ENCODE data around the gene CPOX.
A peak's percentile ranks its signal among the peaks of the same experiment; 100 is the strongest.

The CPOX gene

DNA sequence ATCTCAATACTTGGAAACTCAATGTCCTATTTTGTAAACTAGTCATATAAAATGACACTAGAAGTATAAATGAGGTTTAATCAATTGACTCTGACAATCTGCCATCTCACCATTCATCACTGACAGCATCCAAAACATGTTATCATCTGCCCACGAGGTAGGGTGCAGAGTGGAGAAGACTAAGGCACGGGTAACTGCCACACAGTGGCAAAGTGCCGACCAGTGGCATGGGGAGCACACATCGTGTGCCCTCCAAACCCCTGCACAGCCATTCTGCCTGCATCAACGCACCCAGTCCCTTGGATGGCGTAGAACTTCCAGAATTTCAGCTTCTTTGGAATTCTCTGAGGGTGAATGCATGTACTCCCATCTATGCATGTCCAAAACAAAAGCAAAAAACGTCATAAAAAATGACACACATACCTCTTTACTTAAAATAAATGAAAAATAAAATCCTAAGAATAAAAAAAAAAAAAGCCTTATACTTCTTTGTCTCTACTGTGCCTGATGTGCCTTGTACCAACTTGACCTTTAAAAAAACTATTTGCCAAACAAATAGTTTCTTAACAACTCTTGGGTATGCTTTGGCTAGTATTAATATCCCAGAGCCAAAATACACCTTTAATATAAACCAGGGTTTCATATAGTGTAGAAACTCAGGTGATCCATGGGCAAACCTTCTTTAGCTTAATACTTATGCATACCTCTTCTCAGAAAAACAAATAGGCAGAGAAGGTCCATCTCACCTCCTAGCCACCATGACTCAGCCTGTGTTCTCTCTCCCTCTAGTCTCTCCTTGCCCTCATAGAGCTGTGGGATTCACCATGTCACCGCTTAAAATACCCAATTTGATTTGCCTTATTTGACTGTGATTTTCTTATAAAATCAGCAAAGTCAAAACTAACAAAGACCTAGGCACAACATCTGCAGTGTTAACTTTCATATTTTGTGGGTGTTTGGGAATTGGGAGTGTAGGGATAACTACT is 12.7 kb downstream of the CPOX start:
- TF ChIP-seq CTCF (IDR thresholded peaks at IDR 0.05) = no peak

GRCh38 chr3:98577178-98577895 is 16.1 kb downstream of the CPOX start:
- no peak for TF ChIP-seq CTCF (IDR thresholded peaks at IDR 0.05)

DNA sequence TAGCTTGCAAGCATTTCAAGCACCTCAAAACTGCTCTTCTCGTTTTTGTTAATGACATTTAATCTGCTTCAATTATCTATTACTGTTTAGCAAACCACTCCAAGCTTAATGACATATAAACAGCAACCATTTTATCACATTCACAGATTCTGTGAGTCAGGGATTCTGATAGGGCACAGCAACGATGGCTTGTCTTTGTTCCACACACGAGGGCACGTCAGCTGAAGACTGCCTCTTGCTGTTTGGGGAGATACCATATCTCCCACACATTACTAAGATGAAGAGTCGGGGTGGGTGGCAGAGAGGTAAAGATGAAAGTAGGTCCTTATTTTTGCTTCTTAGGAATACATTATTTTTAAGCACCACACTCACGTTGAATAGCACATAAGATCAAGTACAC is 19.3 kb downstream of the CPOX start:
- TF ChIP-seq CTCF (IDR thresholded peaks at IDR 0.05) = no peak

DNA sequence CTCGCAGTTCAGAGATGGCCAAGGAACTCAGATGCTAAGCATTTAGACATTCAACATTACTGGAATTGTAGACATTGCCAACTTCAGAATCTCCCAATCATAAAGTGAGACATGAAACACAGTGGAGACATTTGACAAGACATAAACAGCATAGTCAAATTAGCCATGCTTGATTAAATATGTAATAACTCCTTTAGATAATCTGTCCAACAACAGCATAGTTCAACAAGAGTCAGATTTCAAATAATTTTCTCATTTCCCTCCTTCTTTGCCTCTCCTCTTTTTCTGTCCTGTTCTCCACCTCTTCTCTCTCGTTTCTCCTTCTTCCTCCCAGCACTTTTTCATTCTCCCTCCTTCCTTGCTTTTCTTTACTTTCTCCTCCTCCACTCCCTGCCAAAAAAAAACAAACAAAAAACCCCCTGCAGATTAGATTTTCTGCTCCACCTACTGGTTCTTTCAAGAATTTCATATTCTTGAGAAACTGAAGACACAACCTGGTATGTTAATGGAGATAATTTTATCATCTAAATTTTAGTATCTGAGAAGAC is 20.2 kb downstream of the CPOX start:
- TF ChIP-seq CTCF (IDR thresholded peaks at IDR 0.05) = peak; percentile 49; the same call in 1 of the 2 replicates

GRCh38 chr3:98568402-98568801 is 25.0 kb downstream of the CPOX start:
- no peak for TF ChIP-seq CTCF (IDR thresholded peaks at IDR 0.05)

GRCh38 chr3:98567666-98568270 is 25.6 kb downstream of the CPOX start:
- no peak for TF ChIP-seq CTCF (IDR thresholded peaks at IDR 0.05)

- no peak for TF ChIP-seq CTCF (IDR thresholded peaks at IDR 0.05)
Observed at GRCh38 chr3:98565843-98566242, 27.6 kb downstream of the CPOX start.
